Spinal cord (tissue), 10 donors: ENCODE results near the gene ANKS4B. TPM values are rescaled to one million over a fixed set of nuclear protein-coding genes. Genes with fewer than 3 reads are reported as not detected.

Experiments used
- DNase-seq, 6 donors: peaks; one replicate each; pipeline versions ENCODE4 v3.0.0 to v3.0.0-alpha.2; 2013 to 2015; ENCODE audit warnings: low spot score in 6 of 6, low read depth in 4 of 6
- H3K27ac ChIP-seq: one replicate; pipeline ENCODE4 v1.5.1; 2013; ENCODE audit warnings: low read depth, low read length, control low read depth
- H3K27me3 ChIP-seq: one replicate; pipeline ENCODE4 v1.6.1; 2013; ENCODE audit warnings: low read length; ENCODE audit not compliant: control insufficient read depth, insufficient read depth
- H3K36me3 ChIP-seq: one replicate; pipeline ENCODE4 v1.6.1; 2013; ENCODE audit warnings: low read length; ENCODE audit not compliant: control insufficient read depth, insufficient read depth
- H3K4me1 ChIP-seq: one replicate; pipeline ENCODE4 v1.6.1; 2013; ENCODE audit warnings: low read length; ENCODE audit not compliant: control insufficient read depth, insufficient read depth
- H3K4me3 ChIP-seq: one replicate; pipeline ENCODE4 v1.5.1; 2013; ENCODE audit warnings: low read depth, low read length, control low read depth
- H3K9me3 ChIP-seq: one replicate; pipeline ENCODE4 v1.6.1; 2013; ENCODE audit warnings: low read length; ENCODE audit not compliant: control insufficient read depth, insufficient read depth
- WGBS: methylation state at CpG from one replicate; pipeline ENCODE4 v1.1.5; 2013; ENCODE audit warnings: missing lambda C conversion rate; ENCODE audit not compliant: insufficient coverage; 5-methylcytosine and 5-hydroxymethylcytosine counted together
- polyA plus RNA-seq, 2 donors: library from polyadenylated mRNA; unstranded; fragments of 120-200 nt; gene quantifications; one replicate each; pipeline ENCODE4 v1.2.1, GENCODE V29; 2013; ENCODE audit not compliant: insufficient read length in 2 of 2
- total RNA-seq, 2 donors: library from RNA; depleted of rRNA in 1 of 2; stranded (reverse); fragments of 120-200 nt in 1 of 2; fragments of >200 nt in 1 of 2; gene quantifications; one replicate each; pipeline versions ENCODE4 v1.2.3 to v1.2.4, GENCODE V29; 2013 to 2014
- donor health status: healthy.

Gene ANKS4B
- total and polyA plus RNA-seq, 4 donors: 0.11 to 0.16 (median 0.11) TPM; not detected in 1

DNA sequence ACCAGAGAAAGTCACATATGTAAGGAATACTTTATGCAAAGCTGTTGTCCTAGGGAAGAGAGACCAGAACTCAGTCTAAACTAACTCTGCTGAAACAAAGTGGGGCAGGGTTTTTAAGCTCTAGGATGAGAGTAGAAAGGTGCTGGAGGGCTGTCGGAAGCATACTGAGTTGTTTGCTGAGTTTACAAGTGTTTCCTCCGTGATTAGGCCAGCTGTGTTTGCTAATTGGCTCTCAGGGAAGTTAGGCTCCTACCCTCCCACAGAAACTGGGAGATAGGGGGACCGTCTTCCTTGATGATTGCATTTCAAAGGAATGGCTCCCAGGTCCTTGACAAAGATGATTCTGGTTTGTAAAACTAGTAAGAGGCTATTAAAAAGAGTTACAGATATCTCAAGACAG, 69.0 kb downstream of the ANKS4B start:
- DNase-seq: no peak
- peaks cover 10% of the 10 kb centered on the region for H3K4me1 ChIP-seq
- H3K9me3 ChIP-seq: no peaks in the 10 kb centered on the region
- peaks cover 24% of the 10 kb centered on the region for H3K27me3 ChIP-seq
- H3K36me3 ChIP-seq: no peaks in the 10 kb centered on the region
- H3K27ac ChIP-seq: no peak overlapping the region
- WGBS: no CpG with 5 or more reads among the region's 3 CpGs
- no peak overlapping the region for H3K4me3 ChIP-seq

DNA sequence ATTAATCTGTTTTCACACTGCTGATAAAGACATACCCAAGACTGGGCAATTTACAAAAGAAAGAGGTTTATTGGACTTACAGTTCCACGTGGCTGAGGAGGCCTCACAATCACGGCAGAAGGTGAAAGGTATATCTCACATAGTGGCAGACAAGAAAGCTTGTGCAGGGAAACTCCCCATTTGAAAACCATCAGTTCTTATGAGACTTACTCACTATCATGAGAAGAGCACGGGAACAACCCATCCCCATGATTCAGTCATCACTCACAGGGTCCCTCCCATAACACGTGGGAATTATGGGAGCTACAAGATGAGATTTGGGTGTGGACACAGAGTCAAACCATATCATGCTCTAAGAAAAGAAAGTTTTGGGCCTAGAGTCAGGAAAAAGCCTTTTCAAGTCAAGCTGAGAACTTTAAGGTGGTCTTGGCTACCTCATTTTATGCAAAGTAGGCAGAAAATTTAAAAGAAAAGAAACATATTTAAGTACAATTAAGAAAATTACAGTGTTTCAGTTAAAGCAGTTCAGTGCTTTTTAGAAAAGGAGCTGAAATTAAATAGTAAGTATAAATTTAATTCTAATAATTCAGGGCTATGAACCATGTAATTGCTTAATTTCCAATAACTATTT, 69.5 kb downstream of the ANKS4B start:
- no peak for DNase-seq
- Histone ChIP-seq H3K27me3 (peaks cover 24% of the 10 kb centered on the region), H3K4me3 (no peak overlapping the region), H3K27ac (no peak overlapping the region), H3K36me3 (no peaks in the 10 kb centered on the region), H3K4me1 (peaks cover 10% of the 10 kb centered on the region), H3K9me3 (no peaks in the 10 kb centered on the region)
- WGBS: no CpG with 5 or more reads among the region's 4 CpGs

Other genes starting within 250 kb of the ANKS4B start
- gene DNAH3, start 82.9 kb upstream of the ANKS4B start, total RNA-seq: 1 to 10 TPM; 1.6 to 3.2 TPM
- gene DNAH3, start 82.9 kb upstream of the ANKS4B start, polyA plus RNA-seq: 1 to 10 TPM; 1.6 to 2.1 TPM
- gene LDAF1, start 75.0 kb upstream of the ANKS4B start, total RNA-seq: 10 to 100 TPM; 21.7 to 33.3 TPM
- 10 to 100 TPM; 23.6 to 24.6 TPM for gene LDAF1, start 75.0 kb upstream of the ANKS4B start, polyA plus RNA-seq
- under 1 TPM; 0.17 to 0.20 TPM for gene ZP2, start 22.1 kb upstream of the ANKS4B start, total RNA-seq
- gene ZP2, start 22.1 kb upstream of the ANKS4B start, polyA plus RNA-seq: not detected
- 10 to 100 TPM in 1 of 2 donors, 1 to 10 TPM in 1; 7.6 to 22.2 TPM for gene CRYM, start 44.6 kb downstream of the ANKS4B start, total RNA-seq
- gene CRYM, start 44.6 kb downstream of the ANKS4B start, polyA plus RNA-seq: 1 to 10 TPM; 4.0 to 4.3 TPM